Adipocyte (in vitro differentiated cells): ENCODE results near the gene TSEN15.
A peak's percentile ranks its signal among the peaks of the same experiment; 100 is the strongest.

Source experiments
- DNase-seq: peaks from one replicate; pipeline ENCODE4 v3.0.0-alpha.2; 2015; ENCODE audit warnings: low read depth
- H3K27me3 ChIP-seq: replicated peaks from 2 replicates; pipeline ENCODE4 v1.7.0; 2013; ENCODE audit warnings: mild to moderate bottlenecking, low read length, moderate library complexity; ENCODE audit not compliant: control insufficient read depth, insufficient read depth
- H3K36me3 ChIP-seq: 2 replicates; pipeline ENCODE4 v1.7.0; 2013; ENCODE audit warnings: low read length, mild to moderate bottlenecking, moderate library complexity; ENCODE audit not compliant: control insufficient read depth, insufficient read depth, severe bottlenecking
- H3K4me1 ChIP-seq: 2 replicates; pipeline ENCODE4 v1.7.0; 2013; ENCODE audit warnings: mild to moderate bottlenecking, low read length, moderate library complexity; ENCODE audit not compliant: control insufficient read depth, insufficient read depth
- H3K4me3 ChIP-seq: 2 replicates; pipeline ENCODE4 v1.7.0; 2013; ENCODE audit warnings: mild to moderate bottlenecking, low read length, moderate library complexity
- H3K9ac ChIP-seq: 2 replicates; pipeline ENCODE4 v1.7.0; 2013; ENCODE audit warnings: mild to moderate bottlenecking, low read length, moderate library complexity
- H3K9me3 ChIP-seq: 2 replicates; pipeline ENCODE4 v1.7.0; 2013; ENCODE audit warnings: mild to moderate bottlenecking, low read length, moderate library complexity; ENCODE audit not compliant: control insufficient read depth

TSEN15 gene

GRCh38 chr1:184051485-184052193 is at the start of gene TSEN15:
TSEN15 (plus strand) TSS chr1:184051730; CDS start chr1:184051756, 26 bp downstream.
- H3K36me3 ChIP-seq, result peaks cover 11% of the 10 kb centered on the region
- peaks cover 31% of the 10 kb centered on the region for H3K4me1 ChIP-seq

GRCh38 chr1:184002071-184002470 is 49.5 kb upstream of the TSEN15 start:
- Histone ChIP-seq H3K27me3 (no peaks in the 10 kb centered on the region), H3K36me3 (no peaks in the 10 kb centered on the region), H3K9me3 (no peaks in the 10 kb centered on the region), H3K4me3 (no peak overlapping the region), H3K9ac (no peak overlapping the region), H3K4me1 (peaks cover 8% of the 10 kb centered on the region)
- peak; percentile 80 for DNase-seq

More at GRCh38 chr1:184051485-184052193, at the start of gene TSEN15:
- Histone ChIP-seq H3K4me3 (peak within 1 kb of the TSS; percentile 93), H3K27me3 (no peaks in the 10 kb centered on the region), H3K9ac (peak within 1 kb of the TSS; percentile 98), H3K9me3 (no peaks in the 10 kb centered on the region)
- DNase-seq, result peak; percentile 94

- H3K9ac ChIP-seq, result no peak overlapping the region
- H3K4me3 ChIP-seq, result no peak overlapping the region
- no peak for DNase-seq
- peaks cover 8% of the 10 kb centered on the region for H3K4me1 ChIP-seq
- no peaks in the 10 kb centered on the region for H3K27me3 ChIP-seq
- H3K36me3 ChIP-seq, result no peaks in the 10 kb centered on the region
- H3K9me3 ChIP-seq, result no peaks in the 10 kb centered on the region
Observed at GRCh38 chr1:184004935-184005334, 46.6 kb upstream of the TSEN15 start.

GRCh38 chr1:184005506-184005905 is 46.0 kb upstream of the TSEN15 start:
- Histone ChIP-seq H3K36me3 (no peaks in the 10 kb centered on the region), H3K27me3 (no peaks in the 10 kb centered on the region), H3K9me3 (no peaks in the 10 kb centered on the region), H3K9ac (no peak overlapping the region), H3K4me3 (no peak overlapping the region), H3K4me1 (peaks cover 8% of the 10 kb centered on the region)
- no peak for DNase-seq

- Histone ChIP-seq H3K36me3 (no peaks in the 10 kb centered on the region), H3K27me3 (no peaks in the 10 kb centered on the region), H3K9ac (no peak overlapping the region), H3K9me3 (no peaks in the 10 kb centered on the region), H3K4me1 (peaks cover 7% of the 10 kb centered on the region), H3K4me3 (no peak overlapping the region)
- no peak for DNase-seq
Observed at GRCh38 chr1:184010788-184011187, 40.7 kb upstream of the TSEN15 start.

- H3K4me3 ChIP-seq, result no peak overlapping the region
- no peak for DNase-seq
- no peaks in the 10 kb centered on the region for H3K36me3 ChIP-seq
- peaks cover 7% of the 10 kb centered on the region for H3K4me1 ChIP-seq
- H3K9me3 ChIP-seq, result no peaks in the 10 kb centered on the region
- no peaks in the 10 kb centered on the region for H3K27me3 ChIP-seq
- no peak overlapping the region for H3K9ac ChIP-seq
Observed at GRCh38 chr1:184012187-184012586, 39.3 kb upstream of the TSEN15 start.

GRCh38 chr1:184014271-184014670 is 37.3 kb upstream of the TSEN15 start:
- no peak for DNase-seq
- peaks cover 7% of the 10 kb centered on the region for H3K4me1 ChIP-seq
- no peaks in the 10 kb centered on the region for H3K36me3 ChIP-seq
- H3K27me3 ChIP-seq, result no peaks in the 10 kb centered on the region
- no peak overlapping the region for H3K4me3 ChIP-seq
- no peaks in the 10 kb centered on the region for H3K9me3 ChIP-seq
- no peak overlapping the region for H3K9ac ChIP-seq

- Histone ChIP-seq H3K4me3 (no peak overlapping the region), H3K4me1 (peaks cover 7% of the 10 kb centered on the region), H3K9ac (no peak overlapping the region), H3K27me3 (no peaks in the 10 kb centered on the region), H3K36me3 (no peaks in the 10 kb centered on the region), H3K9me3 (no peaks in the 10 kb centered on the region)
- DNase-seq, result no peak
Observed at GRCh38 chr1:184016169-184016568, 35.4 kb upstream of the TSEN15 start.

GRCh38 chr1:184017306-184017705 is 34.2 kb upstream of the TSEN15 start:
- no peaks in the 10 kb centered on the region for H3K36me3 ChIP-seq
- H3K9ac ChIP-seq, result no peak overlapping the region
- H3K4me3 ChIP-seq, result no peak overlapping the region
- no peak for DNase-seq
- peaks cover 7% of the 10 kb centered on the region for H3K4me1 ChIP-seq
- H3K27me3 ChIP-seq, result no peaks in the 10 kb centered on the region
- no peaks in the 10 kb centered on the region for H3K9me3 ChIP-seq

- Histone ChIP-seq H3K27me3 (no peaks in the 10 kb centered on the region), H3K9me3 (no peaks in the 10 kb centered on the region), H3K36me3 (no peaks in the 10 kb centered on the region), H3K4me1 (peaks cover 10% of the 10 kb centered on the region), H3K4me3 (no peak overlapping the region), H3K9ac (no peak overlapping the region)
- no peak for DNase-seq
Observed at GRCh38 chr1:184018622-184019021, 32.9 kb upstream of the TSEN15 start.

- Histone ChIP-seq H3K27me3 (no peaks in the 10 kb centered on the region), H3K4me3 (no peak overlapping the region), H3K9ac (no peak overlapping the region), H3K9me3 (no peaks in the 10 kb centered on the region), H3K4me1 (peaks cover 9% of the 10 kb centered on the region), H3K36me3 (no peaks in the 10 kb centered on the region)
- no peak for DNase-seq
Observed at GRCh38 chr1:184019069-184019468, 32.5 kb upstream of the TSEN15 start.

- no peaks in the 10 kb centered on the region for H3K36me3 ChIP-seq
- H3K9me3 ChIP-seq, result no peaks in the 10 kb centered on the region
- no peak for DNase-seq
- H3K4me1 ChIP-seq, result peaks cover 5% of the 10 kb centered on the region
- H3K9ac ChIP-seq, result no peak overlapping the region
- H3K4me3 ChIP-seq, result no peak overlapping the region
- no peaks in the 10 kb centered on the region for H3K27me3 ChIP-seq
Observed at GRCh38 chr1:184019506-184019905, 32.0 kb upstream of the TSEN15 start.
